GM19099 (cell line): ENCODE measurements around the gene AP2M1.
A peak's percentile ranks its signal among the peaks of the same experiment; 100 is the strongest.

ENCODE experiments used
- POLR2A ChIP-seq: IDR thresholded peaks from 3 replicates; pipeline ENCODE4 v1.6.1; 2011; ENCODE audit warnings: low read depth; ENCODE audit not compliant: insufficient read length; ENCODE audit errors: extremely low read depth

AP2M1 gene

DNA sequence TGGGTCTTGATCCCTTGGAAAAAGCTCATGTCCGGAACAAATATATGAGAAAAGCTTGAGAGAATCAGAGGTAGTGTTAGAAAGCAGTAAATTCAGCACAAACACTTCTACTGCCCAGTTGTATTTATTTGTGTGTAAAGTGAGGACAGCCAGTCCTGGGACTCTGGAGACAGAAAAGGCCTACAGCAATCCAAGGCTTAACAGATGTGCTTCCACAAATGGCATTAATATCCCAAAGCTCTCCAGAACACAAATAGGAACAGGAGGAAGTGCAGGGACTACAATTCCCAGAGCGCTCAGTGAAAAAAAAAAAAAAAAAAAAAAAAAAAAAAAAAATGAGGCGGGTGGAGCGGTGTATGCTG, 390 bp upstream of the AP2M1 start:
- TF ChIP-seq POLR2A, result no peak

DNA sequence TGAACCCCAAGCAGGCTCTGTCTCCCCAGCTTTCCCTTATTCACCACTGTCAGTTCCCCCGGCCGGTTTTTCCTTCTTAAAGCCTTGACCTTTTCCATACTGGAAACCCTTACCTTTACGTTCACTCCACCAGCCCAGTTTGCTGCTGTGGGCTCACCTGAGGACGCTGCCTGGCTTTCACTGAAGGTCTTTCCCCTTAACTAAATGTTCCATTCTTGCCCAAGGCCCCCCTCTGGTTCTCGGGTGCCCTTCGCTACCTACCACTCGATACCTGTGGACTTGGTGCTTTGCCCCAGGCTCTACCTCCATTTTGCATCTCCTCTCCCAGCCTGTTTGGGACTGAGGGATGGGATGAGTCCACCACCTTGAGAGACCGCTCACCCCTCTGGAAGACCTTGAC, 851 bp downstream of the AP2M1 start:
- TF ChIP-seq POLR2A, result no peak

DNA sequence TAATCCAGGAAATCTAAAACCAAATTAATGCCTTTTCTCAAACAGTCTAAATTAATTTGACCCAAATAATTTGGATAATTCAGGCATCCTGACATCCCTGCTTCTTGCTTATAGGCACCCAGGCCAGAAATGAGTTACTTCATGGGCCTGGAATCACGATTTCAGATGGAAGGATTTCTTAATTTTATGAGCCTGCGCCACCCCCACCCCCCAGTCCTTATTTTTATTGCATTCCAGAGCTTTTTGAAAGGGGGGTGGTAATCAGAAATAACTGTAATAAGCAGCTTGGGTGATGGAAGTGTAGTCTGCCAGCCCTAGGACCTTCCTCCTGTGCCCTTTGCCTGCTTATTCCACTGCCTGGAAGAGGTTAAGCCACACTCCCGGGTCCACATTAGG, 1.3 kb downstream of the AP2M1 start:
- TF ChIP-seq POLR2A, result no peak

DNA sequence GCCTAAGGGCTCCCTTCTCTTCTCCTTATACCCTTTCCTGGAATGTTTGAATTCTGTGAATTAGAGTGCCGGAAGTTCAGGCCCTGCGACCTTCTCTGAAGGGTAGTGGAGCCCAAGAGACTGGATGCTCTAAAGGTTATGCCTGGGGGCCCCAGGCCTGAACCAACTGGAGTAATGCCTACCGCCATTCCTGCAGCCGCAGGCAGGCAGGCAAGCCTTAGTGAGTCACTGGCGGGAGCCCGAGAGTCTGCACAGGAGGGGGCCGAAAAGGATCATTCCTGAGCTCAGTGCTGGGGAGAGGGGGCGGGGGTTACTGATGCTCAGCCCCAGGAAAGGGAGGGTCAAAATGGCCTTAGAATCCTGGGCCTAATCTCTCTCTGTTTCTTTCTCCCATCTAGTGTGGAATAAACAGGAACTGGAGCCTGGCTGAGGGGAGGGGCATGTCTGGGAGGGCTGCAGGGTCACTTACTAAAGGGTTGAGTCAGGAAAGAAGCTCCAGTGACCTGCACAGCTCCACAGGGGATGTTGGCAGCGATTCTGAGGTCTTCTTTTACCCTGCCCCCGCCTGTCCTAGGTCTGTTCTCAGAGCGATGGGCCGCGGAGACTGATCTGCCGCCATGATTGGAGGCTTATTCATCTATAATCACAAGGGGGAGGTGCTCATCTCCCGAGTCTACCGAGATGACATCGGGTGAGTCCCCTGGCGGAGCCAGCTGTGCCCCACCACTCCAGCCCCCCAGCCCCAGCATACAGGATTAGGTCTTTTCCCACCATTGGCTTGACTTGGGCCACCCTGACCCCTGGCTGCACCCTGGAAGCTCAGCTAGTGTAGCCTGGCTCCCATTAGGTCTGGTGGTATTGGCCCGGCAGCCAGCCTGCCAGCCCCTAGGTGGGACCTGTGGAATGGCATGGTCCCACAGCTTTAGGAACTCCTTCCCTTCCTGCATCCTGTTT, 2.0 kb downstream of the AP2M1 start:
- TF ChIP-seq POLR2A, result no peak

DNA sequence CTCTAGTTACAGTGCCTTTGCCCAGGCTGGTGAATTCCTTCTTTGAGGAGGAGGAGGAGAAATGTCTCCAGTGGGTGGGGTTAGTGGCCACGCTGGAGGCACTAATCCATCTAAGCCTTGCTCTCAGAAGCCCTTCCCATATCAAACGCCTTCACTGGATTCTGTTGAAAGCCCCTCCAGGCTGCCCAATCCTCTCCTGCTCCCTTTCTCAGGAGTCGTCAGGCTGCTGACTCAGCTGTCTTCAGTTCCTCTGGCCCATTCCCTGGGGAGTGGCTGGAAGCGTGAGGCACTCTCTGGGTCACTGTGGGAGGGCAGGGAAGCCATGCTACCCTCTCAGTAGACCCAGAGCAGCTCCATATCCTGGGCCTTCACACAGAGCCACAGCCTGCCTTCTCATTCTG, 2.7 kb downstream of the AP2M1 start:
- TF ChIP-seq POLR2A, result no peak

DNA sequence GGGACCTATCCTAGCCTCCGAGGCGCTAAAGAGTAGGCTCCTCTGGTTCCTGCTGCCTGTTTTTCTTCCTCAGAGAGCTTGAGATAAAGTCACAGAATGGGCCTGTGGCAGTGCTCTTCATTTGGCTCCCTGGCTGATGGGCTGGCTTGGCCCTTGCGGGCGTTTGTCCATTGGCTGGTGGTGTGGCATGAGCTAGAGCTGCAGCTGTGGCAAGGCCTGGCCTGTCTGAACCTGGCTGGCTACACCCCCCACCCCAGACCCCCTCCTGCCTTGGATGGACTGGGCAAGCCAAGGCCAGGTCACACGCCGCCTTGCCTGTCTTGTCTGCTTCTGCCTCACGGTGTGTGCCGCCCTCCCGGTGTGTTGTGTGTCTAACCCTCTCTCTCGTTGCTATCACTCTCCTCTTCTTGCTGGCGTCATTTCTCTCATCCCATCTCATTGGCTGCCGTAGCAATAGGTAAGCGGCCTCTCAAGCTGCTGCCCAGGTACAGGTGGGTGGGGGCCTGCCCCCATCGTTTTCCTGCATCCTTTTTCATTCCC, 3.2 kb downstream of the AP2M1 start:
- no peak for TF ChIP-seq POLR2A

DNA sequence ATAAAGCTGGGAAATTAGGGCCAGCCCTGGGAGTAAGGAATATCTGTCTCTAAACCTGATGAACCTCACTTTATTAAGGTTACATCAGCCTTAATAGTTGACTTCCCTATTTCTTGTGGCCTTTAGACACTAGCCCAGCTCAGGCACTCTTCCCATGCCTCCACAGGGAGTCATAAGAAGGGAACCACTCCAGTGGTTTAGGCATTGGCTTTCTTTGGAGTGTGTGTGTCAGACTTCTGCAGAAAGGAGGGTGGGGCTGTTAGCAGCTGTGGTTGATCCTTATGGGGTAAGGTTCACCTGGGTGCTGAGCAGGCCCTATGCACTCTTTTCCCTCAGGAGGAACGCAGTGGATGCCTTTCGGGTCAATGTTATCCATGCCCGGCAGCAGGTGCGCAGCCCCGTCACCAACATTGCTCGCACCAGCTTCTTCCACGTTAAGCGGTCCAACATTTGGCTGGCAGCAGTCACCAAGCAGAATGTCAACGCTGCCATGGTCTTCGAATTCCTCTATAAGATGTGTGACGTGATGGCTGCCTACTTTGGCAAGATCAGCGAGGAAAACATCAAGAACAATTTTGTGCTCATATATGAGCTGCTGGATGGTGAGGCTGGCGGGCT, 4.0 kb downstream of the AP2M1 start:
- no peak for TF ChIP-seq POLR2A

DNA sequence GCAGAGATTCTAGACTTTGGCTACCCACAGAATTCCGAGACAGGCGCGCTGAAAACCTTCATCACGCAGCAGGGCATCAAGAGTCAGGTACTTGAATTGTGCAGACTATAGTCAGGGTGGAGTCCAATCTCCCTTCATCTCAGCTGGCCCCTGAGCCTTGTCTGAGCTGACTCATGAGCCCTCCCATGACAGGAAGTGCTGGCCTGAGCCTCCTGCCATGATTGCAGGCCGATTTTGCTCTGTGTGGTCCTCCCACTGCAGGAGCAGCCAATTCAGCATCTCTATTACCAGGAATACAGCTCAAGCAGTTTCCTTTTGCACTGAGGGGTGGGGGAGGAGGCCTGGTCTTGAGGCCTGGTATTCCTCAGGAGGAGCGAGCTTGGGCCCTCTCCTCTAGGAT, 5.5 kb downstream of the AP2M1 start:
- no peak for TF ChIP-seq POLR2A

- no peak for TF ChIP-seq POLR2A
These were observed 6.9 kb downstream of the AP2M1 start for GRCh38 chr3:184181596-184181995.

- no peak for TF ChIP-seq POLR2A
These were observed 9.0 kb downstream of the AP2M1 start for GRCh38 chr3:184183679-184184078.

DNA sequence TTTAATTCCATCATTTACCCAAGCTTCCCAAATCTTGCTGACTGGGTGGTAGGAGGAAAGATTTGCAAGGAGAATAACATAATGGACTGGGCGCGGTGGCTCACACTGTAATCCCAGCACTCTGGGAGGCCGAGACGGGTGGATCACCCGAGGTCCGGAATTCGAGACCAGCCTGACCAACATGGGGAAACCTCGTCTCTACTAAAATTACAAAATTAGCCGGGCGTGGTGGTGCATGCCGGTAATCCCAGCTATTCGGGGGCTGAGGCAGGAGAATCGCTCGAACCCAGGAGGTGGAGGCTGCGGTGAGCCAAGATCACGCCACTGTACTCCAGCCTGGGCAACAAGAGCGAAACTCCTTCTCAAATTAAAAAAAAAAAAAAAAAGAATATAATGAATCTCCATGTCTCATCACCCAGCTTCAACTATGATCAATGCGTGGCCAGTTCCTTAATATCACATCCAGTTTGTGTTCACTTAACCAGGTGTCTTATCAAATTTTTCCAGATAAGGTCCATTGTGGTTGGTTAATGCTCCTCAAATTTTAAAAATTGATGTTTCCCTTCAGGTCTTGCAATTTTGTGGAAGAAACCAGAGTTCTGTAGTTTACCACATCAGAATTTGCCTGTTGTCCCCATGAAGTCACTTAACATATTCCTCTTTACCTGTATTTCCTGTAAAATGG, 10.0 kb downstream of the AP2M1 start:
- no peak for TF ChIP-seq POLR2A

DNA sequence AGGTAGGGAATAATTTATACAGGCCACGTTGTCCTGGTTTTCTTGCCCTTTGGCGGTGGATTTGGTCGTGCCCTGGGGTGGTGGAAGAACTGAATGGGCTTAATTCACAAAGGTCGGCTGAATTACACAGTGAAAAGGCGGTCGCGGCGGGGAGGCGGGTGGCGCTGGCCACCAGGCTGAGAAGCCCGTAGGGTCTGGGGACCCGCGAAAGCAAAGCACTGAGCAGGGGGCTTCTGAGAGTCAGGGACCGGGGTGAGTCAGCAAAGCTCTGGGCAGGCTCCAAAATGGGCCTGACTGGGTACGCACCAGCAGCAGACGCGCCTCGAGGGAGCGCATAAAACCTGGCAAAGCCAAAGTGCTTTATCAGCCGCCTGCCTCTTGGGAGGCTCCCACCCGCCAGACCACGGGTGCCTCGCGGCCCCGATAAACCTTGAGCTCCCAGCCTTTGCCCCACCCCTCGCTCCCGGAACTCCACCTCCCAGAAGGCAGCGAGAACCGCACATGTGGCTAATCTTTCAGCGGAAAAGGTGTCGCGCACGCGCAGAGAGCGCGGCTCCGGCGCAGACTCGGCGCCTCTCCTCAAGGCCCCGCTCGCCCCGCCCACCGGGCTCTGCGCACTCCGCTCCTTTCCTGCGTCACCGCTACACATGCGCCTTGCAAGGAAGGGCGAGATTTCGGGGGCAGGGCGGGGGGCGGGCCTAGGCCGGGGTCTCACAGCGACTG, 11.0 kb downstream of the AP2M1 start:
- peak; percentile 67 for TF ChIP-seq POLR2A

- peak; percentile 75 for TF ChIP-seq POLR2A
These were observed 11.7 kb downstream of the AP2M1 start, which contains the start of gene ABCF3 for GRCh38 chr3:184186184-184186901. Gene ABCF3 (plus strand): TSS chr3:184186199. CDS start chr3:184186208, 9 bp downstream.

- TF ChIP-seq POLR2A, result no peak
These were observed 12.2 kb downstream of the AP2M1 start for GRCh38 chr3:184186902-184187207.
